Hepatocyte (in vitro differentiated cells): ENCODE results near the gene WDPCP.

ENCODE experiments used
- CTCF ChIP-seq: fragments of 200-600 bp; sonication (generic); IDR thresholded peaks from 2 replicates; pipeline ENCODE4 v1.5.1; 2016; ENCODE audit warnings: antibody characterized with exemption, mild to moderate bottlenecking; ENCODE audit not compliant: poor library complexity
- EZH2 ChIP-seq: fragments of 200-600 bp; sonication (generic); IDR thresholded peaks from 2 replicates; pipeline ENCODE4 v1.6.1; 2016; ENCODE audit warnings: antibody characterized with exemption, mild to moderate bottlenecking, borderline replicate concordance

GRCh38 chr2:63562751-63563150 is 25.5 kb downstream of the WDPCP start:
- TF ChIP-seq CTCF (no peak), EZH2 (no peak)
